Esophagus muscularis mucosa (tissue), 4 donors: ENCODE measurements around the gene ZNF683.

Source experiments
- EP300 ChIP-seq: sonication (generic); formaldehyde crosslinking; IDR thresholded peaks from one replicate; pipeline ENCODE4 v1.6.1; 2017; ENCODE audit warnings: antibody characterized with exemption
- POLR2A ChIP-seq: fragments of 450-650 bp; IDR thresholded peaks from one replicate; pipeline ENCODE4 v1.6.1; 2017; ENCODE audit warnings: antibody characterized with exemption, moderate library complexity, mild to moderate bottlenecking, low read depth
- POLR2AphosphoS5 ChIP-seq, 2 donors: sonication (generic); formaldehyde crosslinking; IDR thresholded peaks; one replicate each; pipeline ENCODE4 v1.6.1; 2017; ENCODE audit warnings: antibody characterized with exemption in 2 of 2
- TF ChIP-seq, protein P1 (sequence below), 3 experiments: fragments of 200-600 bp in 2 of 3; fragments of 450-650 bp in 1 of 3; sonication (generic) in 2 of 3; IDR thresholded peaks; one replicate each; pipeline ENCODE4 v1.5.1; 2017 to 2019; ENCODE audit warnings: antibody characterized with exemption in 3 of 3, mild to moderate bottlenecking in 2 of 3, moderate library complexity in 1 of 3

- TF ChIP-seq, protein P1, sequence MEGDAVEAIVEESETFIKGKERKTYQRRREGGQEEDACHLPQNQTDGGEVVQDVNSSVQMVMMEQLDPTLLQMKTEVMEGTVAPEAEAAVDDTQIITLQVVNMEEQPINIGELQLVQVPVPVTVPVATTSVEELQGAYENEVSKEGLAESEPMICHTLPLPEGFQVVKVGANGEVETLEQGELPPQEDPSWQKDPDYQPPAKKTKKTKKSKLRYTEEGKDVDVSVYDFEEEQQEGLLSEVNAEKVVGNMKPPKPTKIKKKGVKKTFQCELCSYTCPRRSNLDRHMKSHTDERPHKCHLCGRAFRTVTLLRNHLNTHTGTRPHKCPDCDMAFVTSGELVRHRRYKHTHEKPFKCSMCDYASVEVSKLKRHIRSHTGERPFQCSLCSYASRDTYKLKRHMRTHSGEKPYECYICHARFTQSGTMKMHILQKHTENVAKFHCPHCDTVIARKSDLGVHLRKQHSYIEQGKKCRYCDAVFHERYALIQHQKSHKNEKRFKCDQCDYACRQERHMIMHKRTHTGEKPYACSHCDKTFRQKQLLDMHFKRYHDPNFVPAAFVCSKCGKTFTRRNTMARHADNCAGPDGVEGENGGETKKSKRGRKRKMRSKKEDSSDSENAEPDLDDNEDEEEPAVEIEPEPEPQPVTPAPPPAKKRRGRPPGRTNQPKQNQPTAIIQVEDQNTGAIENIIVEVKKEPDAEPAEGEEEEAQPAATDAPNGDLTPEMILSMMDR (IDR thresholded peaks at IDR 0.05), result peak; percentile 64 to 92 (median 65)
- TF ChIP-seq POLR2AphosphoS5 (IDR thresholded peaks at IDR 0.05) (no peak), POLR2A (no peak), EP300 (no peak)
These were observed 8.8 kb downstream of the ZNF683 start for GRCh38 chr1:26363549-26364448.
